H1 (cell line): ENCODE data around the gene SLC13A5. TPM values are rescaled to one million over a fixed set of nuclear protein-coding genes. Genes with fewer than 3 reads are reported as not detected.

Experiments
- BACH1 ChIP-seq: IDR thresholded peaks from 2 replicates; pipeline ENCODE4 v1.6.1; 2012; ENCODE audit warnings: low read length, improper control_type of control experiment
- CTBP2 ChIP-seq: IDR thresholded peaks from 2 replicates; pipeline ENCODE4 v1.7.0; 2011; ENCODE audit warnings: borderline replicate concordance, mild to moderate bottlenecking, moderate library complexity, mixed read lengths, low read length; ENCODE audit not compliant: insufficient read depth, insufficient read length
- NRF1 ChIP-seq: IDR thresholded peaks from 2 replicates; pipeline ENCODE4 v1.6.1; 2011; ENCODE audit warnings: mild to moderate bottlenecking, low read depth, low read length, improper control_type of control experiment
- RNF2 ChIP-seq: fragments of 200-900, 300-1000 bp; sonication (generic); IDR thresholded peaks from 2 replicates; pipeline ENCODE4 v1.7.1; 2016; ENCODE audit warnings: borderline replicate concordance, low read depth, mild to moderate bottlenecking, antibody characterized with exemption, low read length; ENCODE audit not compliant: poor library complexity, severe bottlenecking; ENCODE audit errors: missing control alignments
- RXRA ChIP-seq: IDR thresholded peaks from 2 replicates; pipeline ENCODE4 v1.6.1; 2011; ENCODE audit warnings: low read depth, mild to moderate bottlenecking, low read length, moderate library complexity; ENCODE audit not compliant: insufficient read depth
- SAP30 ChIP-seq: fragments of 300-600 bp; sonication (generic); IDR thresholded peaks from 2 replicates; pipeline ENCODE4 v1.7.1; 2012; ENCODE audit warnings: low read length, moderate library complexity, mild to moderate bottlenecking, inconsistent platforms; ENCODE audit not compliant: insufficient read depth, insufficient replicate concordance
- SP1 ChIP-seq: IDR thresholded peaks from 2 replicates; pipeline ENCODE4 v1.6.1; 2011; ENCODE audit warnings: low read depth, low read length
- polyA plus RNA-seq, 7 experiments: library from polyadenylated mRNA; depleted of rRNA in 3 of 7; stranded (reverse) in 5 of 7; unstranded in 2 of 7; fragments of >200 nt in 5 of 7; fragments of 200-250 nt in 2 of 7; gene quantifications; 1 replicate in 5 of 7; 2 replicates in 1 of 7; 4 replicates in 1 of 7; pipeline versions ENCODE4 v1.2.1 to v1.2.3, GENCODE V29; 2011 to 2013; ENCODE audit warnings: missing spikeins in 2 of 7, mixed read lengths in 2 of 7
- total RNA-seq: library from RNA; stranded (reverse); fragmentation: NEBNext Ultra II Directional; extraction: Animal tissue kit (Norgen Biotek cat#: 25700); gene quantifications from 2 replicates; pipeline ENCODE4 v1.2.1, GENCODE V29; 2021
- TF ChIP-seq, protein P1 (sequence below): IDR thresholded peaks from 2 replicates; pipeline ENCODE4 v1.6.1; 2012; ENCODE audit warnings: inconsistent platforms

SLC13A5 gene
- total and polyA plus RNA-seq, 2 of the 8 experiments (the other 6 are each of a cell fraction or from before 2014, with no cell fraction given) = 2.1 to 2.6 TPM

DNA sequence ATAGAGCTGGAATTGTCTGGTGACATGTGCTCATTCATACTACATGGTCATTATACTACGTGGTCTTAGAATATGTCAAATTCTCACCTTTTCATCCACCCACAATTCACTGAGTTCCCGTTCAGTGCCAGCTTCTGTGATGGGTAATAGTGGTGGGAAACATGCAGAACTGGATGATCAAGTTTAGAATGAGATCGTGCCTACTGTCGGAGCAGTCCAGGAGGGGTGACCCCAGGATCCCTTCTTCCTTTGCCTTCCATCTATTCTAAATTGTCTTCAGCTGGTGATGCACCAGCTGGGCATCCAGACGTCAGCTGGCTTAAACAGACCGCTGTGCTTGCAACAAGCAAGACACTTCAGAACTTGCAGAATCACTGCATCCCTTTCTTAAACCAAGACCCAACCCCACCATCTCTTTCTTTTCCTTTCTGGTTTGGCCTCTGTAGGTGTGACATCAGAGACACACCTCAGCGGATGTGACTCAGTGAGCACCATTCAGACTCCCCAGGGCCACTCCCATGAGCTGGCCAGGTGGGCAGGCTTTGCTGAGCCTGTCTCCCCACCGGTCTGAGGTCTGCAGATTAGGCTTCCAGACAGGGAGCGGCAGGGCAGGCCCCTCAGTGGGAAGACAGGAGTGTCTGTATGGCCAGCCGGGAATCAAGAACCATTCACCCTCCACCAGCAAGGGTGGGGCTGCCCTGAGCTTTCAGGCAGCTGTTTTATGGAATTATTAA, 43.5 kb downstream of the SLC13A5 start (continued):
- no peak for TF ChIP-seq SAP30
- no peak for TF ChIP-seq CTBP2
- TF ChIP-seq RNF2 = no peak
- TF ChIP-seq, protein P1, sequence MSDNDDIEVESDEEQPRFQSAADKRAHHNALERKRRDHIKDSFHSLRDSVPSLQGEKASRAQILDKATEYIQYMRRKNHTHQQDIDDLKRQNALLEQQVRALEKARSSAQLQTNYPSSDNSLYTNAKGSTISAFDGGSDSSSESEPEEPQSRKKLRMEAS = no peak
- TF ChIP-seq SP1 = no peak
- TF ChIP-seq NRF1 = no peak
- TF ChIP-seq RXRA = no peak
- TF ChIP-seq BACH1 = no peak
